Neutrophil (primary cell): ENCODE data around the gene RAB21.
"Not testable (repeated sequence)": the region's sequence is repeated elsewhere in the genome, so short reads cannot be mapped to it uniquely, and the experiment has no call there.

Experiments
- H3K27ac ChIP-seq: fragments of 200-600 bp; sonication (generic); 2 replicates; pipeline ENCODE4 v1.5.1; 2016; ENCODE audit warnings: mild to moderate bottlenecking, moderate library complexity
- H3K27me3 ChIP-seq: fragments of 200-600 bp; sonication (generic); 2 replicates; pipeline ENCODE4 v1.6.0; 2016; ENCODE audit warnings: mild to moderate bottlenecking
- H3K36me3 ChIP-seq: fragments of 200-600 bp; sonication (generic); 2 replicates; pipeline ENCODE4 v1.5.1; 2017
- H3K4me1 ChIP-seq, 2 experiments: fragments of 200-600 bp in 1 of 2; sonication (generic) in 1 of 2; 1 replicate in 1 of 2; 2 replicates in 1 of 2; pipeline versions ENCODE4 v1.5.1 to v1.6.1; 2013 to 2016; ENCODE audit warnings: low read depth in 1 of 2, low read length in 1 of 2, mild to moderate bottlenecking in 1 of 2, moderate library complexity in 1 of 2; ENCODE audit not compliant: control insufficient read depth in 1 of 2, insufficient read depth in 1 of 2
- H3K4me3 ChIP-seq, 2 experiments: fragments of 200-600 bp in 1 of 2; sonication (generic) in 1 of 2; 1 replicate in 1 of 2; 2 replicates in 1 of 2; pipeline ENCODE4 v1.5.1; 2013 to 2016; ENCODE audit warnings: low read depth in 1 of 2, low read length in 1 of 2, mild to moderate bottlenecking in 1 of 2, moderate library complexity in 1 of 2
- H3K9me3 ChIP-seq: fragments of 200-600 bp; sonication (generic); 2 replicates; pipeline ENCODE4 v1.5.1; 2016
- CTCF ChIP-seq: fragments of 200-600 bp; sonication (generic); IDR thresholded peaks from 2 replicates; pipeline ENCODE4 v1.5.1; 2016; ENCODE audit warnings: antibody characterized with exemption

The RAB21 gene

GRCh38 chr12:71797531-71797930 is 42.9 kb downstream of the RAB21 start:
- Histone ChIP-seq H3K4me1 (no peaks in the 10 kb centered on the region), H3K27ac (no peak overlapping the region), H3K4me3 (no peak overlapping the region), H3K36me3 (peaks cover 2% of the 10 kb centered on the region), H3K9me3 (no peaks in the 10 kb centered on the region), H3K27me3 (no peaks in the 10 kb centered on the region)
- TF ChIP-seq CTCF: no peak

DNA sequence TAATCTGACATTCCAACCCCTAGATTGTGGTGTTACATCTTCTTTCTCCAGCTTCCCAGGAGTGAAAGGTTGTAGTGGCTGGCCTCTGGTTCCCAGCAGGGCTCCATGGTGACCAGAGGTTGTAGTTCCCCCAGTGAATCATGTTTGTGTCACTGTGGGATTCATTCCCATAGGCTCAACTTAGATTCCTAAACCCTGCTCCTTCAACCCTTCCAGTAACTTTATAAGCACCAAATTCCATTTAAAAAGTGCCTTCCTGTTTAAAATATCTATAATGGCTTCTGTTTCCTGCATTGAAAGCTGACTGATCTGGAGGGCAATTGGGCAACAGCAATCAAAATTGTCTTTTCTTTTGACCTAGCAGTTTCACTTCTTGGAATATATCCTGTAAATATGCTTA is 44.4 kb downstream of the RAB21 start:
- Histone ChIP-seq H3K4me3 (no peak overlapping the region), H3K9me3 (no peaks in the 10 kb centered on the region), H3K27ac (no peak overlapping the region), H3K27me3 (no peaks in the 10 kb centered on the region), H3K4me1 (no peaks in the 10 kb centered on the region), H3K36me3 (no peaks in the 10 kb centered on the region)
- no peak for TF ChIP-seq CTCF

DNA sequence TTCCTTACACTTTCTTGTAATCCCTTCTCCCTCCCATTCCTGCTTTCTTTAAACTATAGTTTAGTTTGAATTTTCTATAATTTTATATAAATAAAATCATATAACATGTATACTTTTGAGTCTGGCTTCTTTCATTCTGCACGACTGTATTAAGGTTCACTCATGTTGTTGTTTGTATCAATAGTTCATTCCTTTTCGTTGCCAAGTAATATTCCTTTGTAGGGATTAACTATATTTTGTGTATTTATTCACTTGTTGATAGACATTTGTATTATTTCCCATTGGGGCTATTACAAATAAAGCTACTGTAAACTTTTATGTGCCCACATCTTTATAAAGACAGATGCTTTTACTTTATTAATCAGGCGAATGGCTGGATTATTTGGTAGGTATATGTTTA is 45.5 kb downstream of the RAB21 start:
- H3K27ac ChIP-seq: no peak overlapping the region
- no peaks in the 10 kb centered on the region for H3K9me3 ChIP-seq
- TF ChIP-seq CTCF: no peak
- no peaks in the 10 kb centered on the region for H3K27me3 ChIP-seq
- no peaks in the 10 kb centered on the region for H3K36me3 ChIP-seq
- H3K4me3 ChIP-seq: no peak overlapping the region
- no peaks in the 10 kb centered on the region for H3K4me1 ChIP-seq

DNA sequence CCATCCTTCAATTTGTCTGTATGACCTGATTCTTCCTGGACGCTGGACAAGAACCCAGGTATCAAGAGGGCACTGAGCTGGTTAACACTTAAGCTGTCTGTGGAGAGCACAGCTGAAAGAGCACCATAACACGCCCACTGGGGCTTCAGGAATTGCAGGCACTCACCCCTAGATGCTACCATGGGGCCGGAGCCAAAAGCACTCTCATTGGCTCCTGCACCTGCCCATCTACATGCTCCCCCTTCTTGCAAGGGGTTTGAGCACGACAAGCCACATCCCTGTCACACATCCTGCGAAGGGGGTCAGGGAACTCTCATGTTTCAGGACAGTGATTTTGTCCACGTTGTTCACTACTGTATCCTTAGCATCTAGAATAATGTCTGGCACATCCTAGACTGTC is 49.8 kb downstream of the RAB21 start:
- no peaks in the 10 kb centered on the region for H3K4me1 ChIP-seq
- H3K9me3 ChIP-seq: no peaks in the 10 kb centered on the region

GRCh38 chr12:71810921-71811320 is 56.3 kb downstream of the RAB21 start:
- Histone ChIP-seq H3K36me3 (no peaks in the 10 kb centered on the region), H3K4me3 (no peak overlapping the region), H3K27ac (no peak overlapping the region), H3K27me3 (no peaks in the 10 kb centered on the region), H3K4me1 (no peaks in the 10 kb centered on the region), H3K9me3 (no peaks in the 10 kb centered on the region)
- TF ChIP-seq CTCF: no peak

More for the DNA sequence above, 49.8 kb downstream of the RAB21 start:
- TF ChIP-seq CTCF: no peak
- Histone ChIP-seq H3K4me3 (no peak overlapping the region), H3K36me3 (no peaks in the 10 kb centered on the region), H3K27me3 (no peaks in the 10 kb centered on the region), H3K27ac (no peak overlapping the region)

- H3K4me3 ChIP-seq, H3K27ac ChIP-seq, H3K4me1 ChIP-seq, H3K27me3 ChIP-seq, H3K36me3 ChIP-seq, H3K9me3 ChIP-seq: not testable (repeated sequence)
These were observed 60.6 kb downstream of the RAB21 start for GRCh38 chr12:71815242-71815641.

DNA sequence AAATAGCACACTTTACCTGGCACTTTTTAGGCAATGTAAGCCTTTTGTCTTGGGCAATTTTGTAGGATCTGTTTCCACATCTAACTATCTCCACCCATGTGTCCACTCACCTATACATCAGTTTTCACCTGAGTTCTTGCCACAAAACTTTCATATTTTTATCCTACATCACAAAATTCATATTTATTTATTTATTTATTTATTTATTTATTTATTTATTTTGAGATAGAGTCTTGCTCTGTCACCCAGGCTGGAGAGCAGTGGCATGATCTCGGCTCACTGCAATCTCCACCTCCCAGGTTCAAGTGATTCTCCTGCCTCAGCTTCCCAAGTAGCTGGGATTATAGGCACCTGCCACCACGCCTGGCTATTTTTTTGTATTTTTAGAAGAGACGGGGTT is 67.4 kb downstream of the RAB21 start:
- H3K27ac ChIP-seq, H3K4me1 ChIP-seq, H3K27me3 ChIP-seq, H3K4me3 ChIP-seq, H3K36me3 ChIP-seq, H3K9me3 ChIP-seq: not testable (repeated sequence)
